GM19324 (cell line): ENCODE results near the gene SPTBN1.

ENCODE experiments used
- ATAC-seq: cut with Tn5 transposase; IDR thresholded peaks from one replicate; pipeline ENCODE4 v1.9.1; 2021; ENCODE audit warnings: mild to moderate bottlenecking, moderate library complexity; ENCODE audit not compliant: unreplicated experiment, low FRiP score

Gene SPTBN1

DNA sequence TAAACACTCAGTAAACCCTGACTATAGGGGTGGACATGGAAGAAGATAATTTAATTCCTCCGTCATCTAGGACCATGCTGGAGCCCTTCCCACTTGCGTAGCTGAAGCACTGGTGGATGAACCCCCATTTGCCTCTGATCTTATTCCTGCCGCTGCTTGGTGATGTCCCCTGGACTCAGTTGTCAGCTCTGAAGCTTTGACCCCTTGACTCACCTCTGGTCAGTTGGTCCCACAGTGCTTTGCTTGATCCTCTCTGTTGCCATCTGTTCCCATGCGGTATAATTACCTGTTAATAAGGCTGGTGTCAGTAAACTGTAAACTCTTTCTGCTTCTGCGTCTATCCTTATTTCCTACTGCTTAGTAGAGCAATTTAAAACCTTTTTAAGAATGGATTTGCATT is 126.9 kb downstream of the SPTBN1 start:
- no peak for ATAC-seq

DNA sequence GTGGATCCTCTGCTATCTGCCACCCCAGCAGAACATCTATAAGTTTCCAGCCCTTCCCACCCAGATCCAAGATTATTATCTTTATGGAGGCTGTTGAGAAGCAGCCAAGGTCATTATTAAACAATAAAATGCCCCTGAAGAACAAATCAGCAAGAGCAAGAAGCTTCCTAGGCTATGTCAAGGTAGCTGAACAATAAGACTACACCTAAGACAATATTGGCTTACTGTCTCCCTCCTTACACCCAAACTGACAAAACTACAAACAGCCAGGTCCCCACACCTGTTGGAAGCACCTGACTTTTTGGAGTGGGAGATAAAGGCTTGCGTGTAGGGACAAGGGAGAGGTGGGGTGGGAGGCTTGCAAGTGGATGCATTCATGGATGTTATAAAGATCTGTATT is 128.5 kb downstream of the SPTBN1 start:
- no peak for ATAC-seq

DNA sequence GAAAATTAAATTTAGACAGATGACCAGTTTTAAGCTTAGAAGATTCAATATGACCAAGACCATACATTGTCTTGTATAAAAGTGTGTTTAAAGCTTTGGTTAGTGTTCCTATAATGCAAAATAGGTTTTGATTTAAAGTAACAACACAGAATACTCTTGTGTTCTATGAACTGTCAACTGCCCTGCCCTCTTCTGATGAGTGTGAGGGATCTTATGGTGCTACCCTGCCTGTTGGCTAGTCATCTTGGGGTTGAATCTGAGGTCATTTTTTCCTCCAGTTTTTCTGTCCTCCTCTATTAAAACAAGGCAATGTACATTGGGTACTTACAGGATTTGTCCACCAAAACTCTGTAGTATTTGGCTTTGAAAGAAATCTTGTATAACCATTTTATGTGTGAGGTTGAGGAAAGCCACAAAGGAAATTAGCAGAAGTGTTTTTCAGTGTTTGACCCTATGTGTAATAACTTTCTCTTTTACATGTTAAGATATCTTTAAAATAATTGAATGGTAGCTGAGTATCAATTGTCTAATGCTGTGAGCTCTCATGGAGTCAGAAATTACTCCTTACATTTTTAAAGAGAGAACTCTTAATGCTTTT is 129.1 kb downstream of the SPTBN1 start:
- ATAC-seq: no peak

DNA sequence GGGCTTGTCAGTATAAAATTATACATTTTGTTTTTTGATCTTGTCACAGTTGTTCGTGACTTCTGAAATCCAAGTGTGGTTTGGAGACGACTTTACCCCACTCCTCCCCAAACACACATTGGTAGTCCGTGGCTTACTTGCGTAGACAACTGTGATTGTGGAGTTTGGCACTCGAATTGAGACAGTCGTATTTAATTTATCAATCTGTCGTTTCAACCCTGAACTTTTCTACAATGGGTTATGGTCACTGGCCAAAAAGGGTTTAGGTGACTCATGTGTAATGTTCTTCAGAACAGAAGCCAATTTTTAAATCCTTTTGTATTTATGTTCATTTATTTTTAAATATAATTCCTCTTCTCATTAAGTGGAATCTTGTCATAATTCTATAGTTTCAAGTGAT is 129.9 kb downstream of the SPTBN1 start:
- ATAC-seq: no peak

DNA sequence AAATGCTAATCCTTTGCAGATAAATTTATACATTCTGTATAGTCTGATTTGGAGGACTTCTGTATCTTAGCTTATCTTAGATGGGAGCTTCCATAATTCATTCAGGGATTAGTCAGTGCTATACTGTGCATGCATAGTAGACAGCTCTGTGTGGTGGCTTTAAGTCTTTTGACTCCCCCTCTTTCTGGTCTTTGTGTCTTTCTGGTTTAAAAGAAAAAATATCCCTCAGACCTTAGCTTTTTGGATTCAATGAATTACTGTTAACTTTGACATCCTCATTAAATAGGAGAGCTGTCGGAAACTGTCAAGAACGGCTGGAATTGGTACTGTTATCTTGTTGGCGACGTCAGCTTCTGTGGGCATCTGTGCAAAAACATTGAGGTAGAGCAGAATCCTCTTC is 130.4 kb downstream of the SPTBN1 start:
- no peak for ATAC-seq

DNA sequence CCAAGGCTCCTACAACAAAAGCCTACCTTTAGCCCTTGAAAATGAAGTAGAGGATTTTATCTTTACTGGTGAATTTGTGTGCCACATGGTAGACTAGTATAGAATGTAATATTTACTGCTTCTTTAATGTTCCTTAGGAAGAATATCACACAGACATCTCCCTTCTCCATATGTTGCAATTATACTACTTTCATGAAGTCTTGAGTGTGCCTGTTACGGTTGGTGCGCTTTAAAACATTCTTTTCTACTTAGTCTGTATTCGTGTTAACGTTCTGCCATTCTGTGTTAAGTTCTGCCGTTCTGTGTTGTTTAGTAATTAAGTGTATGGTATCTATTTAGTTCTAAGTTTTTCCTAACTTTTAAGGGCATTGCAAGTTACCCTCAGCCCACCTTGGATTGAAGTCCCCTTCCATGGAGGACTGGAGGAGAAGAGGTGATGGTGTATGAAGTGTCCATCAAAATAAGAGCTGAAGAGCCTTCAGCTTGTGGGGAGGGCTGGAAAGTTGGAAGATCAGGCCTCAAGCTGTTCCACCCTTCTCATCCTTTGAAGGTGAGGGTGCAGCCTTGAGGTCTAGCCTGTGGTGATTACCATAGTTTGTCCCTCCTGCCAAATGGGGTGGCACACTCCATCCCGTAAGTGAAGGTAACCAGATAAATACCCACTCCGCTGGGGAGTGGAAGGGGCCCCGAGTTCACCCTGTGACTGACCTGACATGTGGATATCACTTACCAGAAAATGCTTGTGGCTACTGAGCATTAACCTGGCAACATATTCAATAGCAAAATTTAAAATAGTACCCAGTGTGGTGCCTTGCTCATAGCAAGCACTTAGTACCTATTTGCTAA is 131.3 kb downstream of the SPTBN1 start:
- ATAC-seq: no peak

DNA sequence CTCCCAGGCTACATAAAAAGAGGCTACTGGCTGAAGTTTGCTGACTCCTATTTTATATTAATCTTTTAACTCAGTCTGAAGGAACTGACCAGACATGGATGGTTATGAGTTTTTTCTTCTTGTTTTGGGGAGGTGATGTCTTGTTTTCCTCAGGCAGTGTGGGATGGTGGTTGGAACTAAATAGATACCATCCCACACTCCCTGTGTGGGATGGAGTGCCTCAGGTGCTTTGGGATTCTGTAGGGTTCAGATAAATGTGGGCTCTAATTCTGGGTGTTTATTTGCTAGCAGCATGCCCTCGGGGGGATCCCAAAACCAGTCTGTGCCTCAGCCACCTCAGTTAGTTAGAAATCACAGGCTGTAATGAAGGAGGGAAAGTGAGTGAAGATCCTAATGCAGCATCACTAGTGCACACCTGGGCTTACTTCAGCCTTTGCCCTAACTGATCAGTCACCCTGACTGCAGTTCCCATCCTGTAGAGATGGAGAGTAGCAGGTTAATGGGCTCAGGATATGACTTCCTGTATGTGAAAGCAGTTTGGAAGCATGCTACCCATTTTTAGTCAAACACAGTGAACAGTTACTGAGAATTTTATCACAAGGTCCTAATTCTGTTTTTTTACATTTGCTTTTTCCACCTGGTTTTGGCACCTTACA is 132.2 kb downstream of the SPTBN1 start:
- no peak for ATAC-seq

DNA sequence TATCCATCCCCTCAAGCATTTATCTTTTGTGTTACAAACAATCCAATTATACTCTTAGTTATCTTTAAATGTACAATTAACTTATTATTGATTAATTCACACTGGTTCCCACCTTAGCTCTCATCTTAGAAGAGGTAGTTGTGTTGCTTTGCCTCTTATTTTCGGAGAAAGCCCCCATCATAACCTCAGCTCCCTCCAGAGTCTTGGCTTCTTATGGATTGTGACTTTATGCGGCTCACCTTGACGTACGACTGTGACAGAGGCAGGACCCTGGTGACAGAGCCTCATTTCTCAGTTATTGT is 132.9 kb downstream of the SPTBN1 start:
- ATAC-seq: no peak

DNA sequence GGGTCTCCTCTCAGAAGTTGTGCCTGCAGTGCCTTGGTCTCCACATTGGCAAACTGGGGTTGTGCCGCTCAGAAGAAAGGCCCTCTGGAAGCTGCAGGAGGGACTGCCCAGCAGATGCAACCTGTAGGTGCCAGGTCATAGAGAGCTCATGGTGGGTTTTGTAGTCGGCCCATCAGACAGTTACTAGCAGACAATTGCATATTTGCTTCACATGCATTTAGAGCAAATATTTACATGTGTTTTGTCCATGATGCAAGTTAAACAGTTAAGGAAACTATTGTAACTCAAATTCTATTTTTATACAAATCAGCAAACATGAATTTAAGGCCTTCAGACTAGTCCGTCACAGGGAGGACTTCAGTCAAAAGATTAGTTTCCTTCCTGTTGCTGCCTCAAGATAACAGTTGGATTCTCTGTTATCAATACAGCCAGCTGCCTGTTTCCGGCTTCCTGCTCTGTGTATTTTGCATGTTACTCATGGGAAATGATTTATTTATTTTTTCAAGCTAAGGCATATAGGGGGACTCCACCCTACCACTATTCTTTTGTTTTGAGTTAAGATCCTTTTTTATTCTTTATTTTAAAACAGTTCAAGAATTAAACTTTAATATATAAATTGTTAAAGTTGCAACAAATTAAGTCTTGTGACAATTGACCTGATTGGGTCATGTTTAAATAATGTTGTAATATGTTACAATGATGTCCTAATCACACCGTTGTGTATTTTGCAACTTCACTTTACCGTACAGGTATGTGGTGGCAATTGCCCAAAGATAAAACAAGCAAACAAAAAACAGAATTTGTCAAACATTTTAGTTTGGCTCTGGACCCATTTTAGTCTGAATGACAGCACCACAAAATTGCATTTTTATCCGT is 133.5 kb downstream of the SPTBN1 start:
- ATAC-seq: no peak

DNA sequence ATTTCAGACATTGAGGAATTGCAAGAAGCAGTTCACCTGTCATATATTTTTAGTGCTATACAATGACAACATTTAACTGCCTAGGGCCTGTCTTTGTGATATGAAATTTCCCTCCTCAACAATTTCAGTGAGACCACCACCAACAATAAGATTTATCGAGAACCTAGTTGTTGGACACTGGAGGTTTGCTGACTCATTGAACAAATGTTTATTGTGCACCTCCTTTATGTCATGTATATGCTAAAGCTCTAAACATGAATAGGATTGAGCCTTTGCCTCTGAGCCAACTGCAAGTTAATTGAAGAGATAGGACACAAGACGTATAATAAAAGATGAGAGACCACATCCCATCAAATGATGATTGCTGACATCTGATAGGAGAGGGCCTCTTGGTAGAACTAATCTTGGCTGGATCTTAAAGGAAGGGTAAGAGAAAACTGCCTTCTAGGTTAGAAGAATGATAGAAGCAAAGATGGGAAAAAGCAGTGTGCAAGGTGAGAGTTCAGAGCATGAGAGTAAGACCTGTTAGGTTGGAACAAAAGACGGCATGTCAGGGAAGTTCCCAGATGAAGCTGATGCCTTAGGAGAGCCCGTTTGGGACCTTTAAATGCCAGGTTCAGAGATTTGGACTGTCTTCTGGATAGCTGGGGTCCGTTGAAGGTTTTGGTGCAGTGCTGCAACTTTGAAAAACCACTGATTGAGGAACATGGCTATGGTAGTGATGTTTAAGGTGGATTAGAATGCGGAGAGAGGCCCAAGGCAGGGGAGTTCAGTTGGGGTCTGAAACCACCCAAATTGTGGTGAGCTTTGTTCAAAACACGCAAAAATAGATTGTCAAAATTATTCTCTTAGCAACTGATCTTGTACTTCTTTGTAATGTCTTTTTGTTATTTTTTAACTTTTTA is 134.3 kb downstream of the SPTBN1 start:
- ATAC-seq: no peak

DNA sequence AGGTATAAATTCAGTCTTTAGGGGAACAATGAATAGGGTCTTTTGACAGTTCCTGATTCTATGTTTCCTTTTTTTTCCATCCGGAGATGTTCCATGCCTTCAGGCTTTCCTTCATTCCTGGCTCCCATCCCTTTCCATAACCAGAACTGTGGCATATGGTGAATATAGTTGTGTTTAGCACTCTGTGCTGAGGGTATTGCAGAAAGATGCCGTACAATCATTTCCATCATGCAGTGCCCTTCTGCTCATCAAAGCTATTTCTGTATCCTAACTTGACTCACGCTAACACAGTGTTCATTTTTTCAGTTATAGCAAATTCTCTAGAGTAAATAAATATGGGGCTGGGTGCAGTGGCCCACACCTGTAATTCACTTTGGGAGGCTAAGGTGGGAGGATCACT is 135.4 kb downstream of the SPTBN1 start:
- ATAC-seq: no peak

DNA sequence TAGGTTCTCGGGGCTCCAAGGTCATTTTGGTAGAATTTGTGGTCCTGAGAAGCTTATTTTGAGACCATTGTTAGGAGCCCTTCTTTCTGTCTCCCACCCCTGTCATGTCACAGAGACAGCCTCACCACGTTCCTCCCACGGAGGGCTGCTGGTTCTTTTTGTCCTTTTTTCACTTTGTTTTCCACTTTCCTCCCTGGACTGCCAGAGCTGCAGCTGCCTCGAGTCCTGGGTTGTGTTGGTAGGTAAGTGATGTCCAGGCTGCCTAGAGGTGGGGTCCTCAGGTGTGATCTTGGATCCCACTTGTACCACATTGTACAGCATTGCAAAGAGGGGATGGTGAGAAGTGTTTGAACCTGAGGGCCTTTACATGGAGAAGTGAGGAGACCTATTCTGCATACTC is 137.1 kb downstream of the SPTBN1 start:
- ATAC-seq: no peak

DNA sequence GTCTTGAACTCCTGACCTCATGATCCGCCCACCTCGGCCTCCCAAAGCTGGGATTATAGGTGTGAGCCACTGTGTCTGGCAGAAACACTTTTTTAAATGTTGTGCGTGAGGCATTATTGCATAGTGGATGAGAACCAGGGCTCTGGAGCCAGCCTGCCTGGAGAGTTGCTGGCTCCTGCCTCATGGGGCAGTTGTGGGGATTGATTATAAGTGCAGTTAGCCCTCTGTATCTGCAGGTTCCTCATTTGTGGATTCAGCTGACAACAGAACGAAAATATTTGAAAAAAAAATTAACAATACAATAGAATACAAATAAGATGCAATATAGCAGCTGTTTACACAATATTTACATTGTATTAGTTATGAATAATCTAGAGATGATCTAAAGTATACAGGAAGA is 137.9 kb downstream of the SPTBN1 start:
- ATAC-seq: no peak

DNA sequence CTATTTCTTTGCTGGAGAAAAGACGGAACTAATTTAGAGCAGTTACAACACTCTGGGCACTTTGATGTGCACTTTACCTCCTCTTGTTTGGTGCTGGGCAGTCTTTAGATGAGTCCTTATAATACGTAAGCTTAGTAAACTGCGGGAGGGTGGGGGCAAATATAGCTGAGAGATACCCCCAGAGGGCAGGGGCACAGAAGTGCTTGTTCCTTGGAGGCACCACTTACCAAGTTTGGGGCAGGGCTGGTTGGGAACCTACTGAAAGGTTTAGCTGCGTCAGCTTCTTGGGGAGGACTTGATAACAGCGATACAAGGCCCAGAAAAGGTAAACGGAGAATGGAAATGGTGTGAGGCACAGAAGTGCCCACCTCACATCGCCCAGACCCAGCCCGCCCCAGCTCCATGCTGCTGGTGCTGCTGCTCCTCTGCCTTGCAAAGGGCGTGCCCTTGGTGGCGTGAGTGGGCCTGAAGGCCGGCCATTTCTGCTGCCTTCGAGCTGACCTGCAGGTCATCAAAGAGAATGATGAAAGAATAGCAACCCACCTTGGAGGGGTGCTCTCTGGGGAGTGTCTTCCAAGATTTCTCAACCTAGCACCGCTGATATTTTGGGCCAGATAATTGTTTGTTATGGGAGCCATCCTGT is 139.2 kb downstream of the SPTBN1 start:
- ATAC-seq: no peak

DNA sequence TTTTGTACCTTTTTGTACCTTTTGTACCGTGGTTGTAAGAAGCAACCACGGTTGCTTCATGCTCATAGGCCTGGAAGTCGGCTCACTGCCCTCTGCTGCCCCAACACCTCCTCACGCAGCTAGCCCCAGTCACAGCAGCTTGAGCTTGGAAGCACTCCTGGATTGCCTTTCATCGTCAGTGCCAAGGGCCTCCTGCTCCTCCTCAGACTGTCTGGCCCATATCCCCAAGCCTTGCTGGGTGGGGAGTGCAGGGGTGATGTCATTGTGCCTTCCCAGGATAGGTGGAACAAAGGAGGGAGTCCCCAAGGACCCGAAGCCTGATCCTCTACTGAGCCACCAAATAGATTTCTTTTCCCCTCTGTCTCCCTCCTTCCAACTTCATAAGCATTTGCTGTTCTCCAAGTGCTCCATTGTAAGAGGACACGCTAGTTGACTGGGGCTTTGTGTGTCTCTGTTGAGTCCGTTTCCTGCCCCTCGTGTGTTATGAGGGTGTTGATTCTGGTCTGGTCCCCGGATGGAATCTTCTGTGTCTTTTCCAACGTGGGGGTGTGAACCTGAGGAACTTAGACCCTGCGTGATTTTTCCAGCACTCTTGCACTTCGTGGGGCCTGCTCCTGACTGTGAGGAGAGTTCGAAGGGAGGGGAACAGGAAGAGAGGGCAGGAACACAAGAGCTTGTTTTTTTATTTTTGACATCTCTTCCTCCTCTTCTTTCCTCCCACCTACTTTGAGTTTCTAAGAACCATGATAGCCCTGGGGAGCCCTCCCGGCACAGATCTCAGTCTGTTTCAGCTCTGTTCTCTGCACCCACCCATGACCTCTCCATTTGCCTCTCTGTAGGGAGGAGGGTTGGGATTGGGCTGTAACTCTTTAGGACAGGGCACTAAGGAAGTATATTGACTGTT is 140.1 kb downstream of the SPTBN1 start:
- ATAC-seq: no peak

DNA sequence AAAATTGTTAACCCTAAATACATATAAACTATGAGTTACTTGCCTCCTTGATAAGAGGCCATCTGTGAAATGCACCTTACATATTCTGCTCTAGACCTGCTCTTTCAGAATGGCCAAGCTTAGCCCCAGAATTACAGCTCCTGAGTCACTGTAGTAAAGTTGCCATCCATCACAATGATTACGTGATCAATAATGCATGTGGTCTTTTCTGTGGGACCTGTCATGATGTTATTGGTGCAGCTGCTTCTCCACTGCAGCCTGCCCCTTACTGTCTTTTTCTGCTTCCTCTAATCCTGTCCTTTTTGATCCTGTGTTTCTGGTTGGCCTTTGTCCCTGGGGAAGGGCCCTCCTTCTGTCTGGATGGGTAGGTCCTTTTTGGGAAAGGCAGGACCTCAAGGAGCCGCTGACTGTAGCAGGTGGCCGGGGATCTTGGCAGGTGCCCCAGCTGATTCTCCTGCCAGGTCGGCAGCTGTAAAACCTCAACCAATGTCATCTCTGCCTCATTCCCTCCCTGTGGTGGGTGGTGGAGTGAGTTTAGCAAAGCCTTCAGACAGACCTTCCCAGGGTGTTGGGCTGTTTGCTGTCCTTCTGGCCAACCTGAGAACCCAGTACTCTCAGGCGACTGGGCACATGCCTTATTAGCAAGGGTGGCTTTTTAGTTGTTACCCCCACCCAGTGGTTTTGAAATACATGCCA is 141.2 kb downstream of the SPTBN1 start:
- ATAC-seq: no peak

DNA sequence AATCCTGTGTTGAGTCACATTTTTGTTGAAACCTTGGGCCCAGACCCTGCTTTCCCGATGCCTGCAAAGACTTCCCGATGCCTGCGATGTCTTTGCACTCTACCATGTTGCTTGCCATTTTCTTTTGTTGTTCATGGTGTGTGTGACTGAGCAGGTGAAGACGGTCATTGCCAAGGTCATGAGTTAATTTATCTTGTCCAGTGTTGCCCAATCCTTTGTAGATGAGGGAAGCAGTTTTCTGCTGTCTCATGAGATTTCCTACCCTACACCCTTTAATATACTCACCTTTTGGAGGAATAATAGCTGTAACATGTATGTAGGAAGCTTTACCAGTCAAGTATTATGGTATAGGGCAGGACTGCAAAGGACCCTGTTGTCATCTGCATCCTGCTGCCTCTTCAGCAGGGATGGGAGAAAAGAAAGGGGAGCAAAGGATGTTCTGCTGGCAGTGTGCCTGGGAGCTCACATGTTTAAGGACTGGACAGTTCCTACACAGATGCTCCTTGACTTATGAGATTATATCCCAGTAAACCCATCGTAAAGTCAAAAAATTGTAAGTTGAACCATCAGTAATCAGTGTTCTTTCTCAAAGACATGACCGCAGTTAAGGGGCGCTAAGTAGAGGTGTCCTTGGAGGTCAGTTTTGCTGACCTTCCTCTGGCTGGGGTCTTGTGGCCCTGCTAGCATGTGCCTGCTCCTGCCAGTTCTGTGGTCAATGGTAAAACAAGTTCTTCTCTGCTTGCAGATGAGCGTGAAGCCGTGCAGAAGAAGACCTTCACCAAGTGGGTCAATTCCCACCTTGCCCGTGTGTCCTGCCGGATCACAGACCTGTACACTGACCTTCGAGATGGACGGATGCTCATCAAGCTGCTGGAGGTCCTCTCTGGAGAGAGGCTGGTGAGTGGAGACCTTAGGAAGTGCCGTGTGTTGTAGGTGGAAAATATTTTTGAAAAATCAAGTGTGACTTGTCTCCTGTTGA is 142.5 kb downstream of the SPTBN1 start:
- ATAC-seq: no peak
